HCT116 (cell line): ENCODE data around the gene PML. TPM values are rescaled to one million over a fixed set of nuclear protein-coding genes. Genes with fewer than 3 reads are reported as not detected.

Source experiments
- ATAC-seq: fragments of 200-7000 bp; cut with Tn5 transposase; 2 replicates; pipeline ENCODE4 v1.9.1; 2020; ENCODE audit warnings: mild to moderate bottlenecking, moderate library complexity
- BruUV-seq: library from RNA; stranded (reverse); fragments of 400-500 nt; replicated peaks from 2 replicates; lab custom pipeline; 2021; lab: Mats Ljungman, UMichigan
- CTCF ChIA-PET: fragments of 300-600 bp; sonication (Branson Sonifier 250); formaldehyde crosslinking; loops from one replicate; lab custom pipeline; 2021; ENCODE audit warnings: antibody characterized with exemption; lab: Charles Lee
- POLR2A ChIA-PET: fragments of 300-600, 350-600 bp; sonication (Branson Sonifier 250); formaldehyde crosslinking; loops from one replicate; lab custom pipeline; 2021; ENCODE audit warnings: antibody characterized with exemption; lab: Charles Lee
- RAD21 ChIA-PET, 2 experiments: fragments of 300-600 bp; sonication (Branson Sonifier 250); formaldehyde crosslinking; loops; one replicate each; lab custom pipeline; 2023; ENCODE audit warnings: low total read pairs in 2 of 2; ENCODE audit not compliant: uncharacterized antibody in 2 of 2, unreplicated experiment in 2 of 2, low non-redundant PET in 1 of 2; lab: Charles Lee
- DNase-seq: peaks from one replicate; pipeline ENCODE4 v3.0.0-alpha.2; 2010; ENCODE audit warnings: low read depth, low spot score
- H2AFZ ChIP-seq: fragments of 200-600 bp; shearing (Covaris generic), sonication (generic); 2 replicates; pipeline ENCODE4 v1.6.1; 2017; ENCODE audit warnings: low read depth, mixed run types, mixed read lengths, antibody characterized with exemption, low read length; ENCODE audit not compliant: poor library complexity, severe bottlenecking
- H3K27ac ChIP-seq: 2 replicates; pipeline ENCODE4 v1.5.1; 2012; ENCODE audit warnings: low read depth, low read length
- H3K27me3 ChIP-seq: fragments of 200-600 bp; sonication (generic); 2 replicates; pipeline ENCODE4 v1.6.1; 2016; ENCODE audit warnings: mixed run types, low read length, mixed read lengths; ENCODE audit not compliant: insufficient read depth
- H3K36me3 ChIP-seq, 2 experiments: fragments of 200-500 bp in 1 of 2; fragments of 200-600 bp in 1 of 2; sonication (Bioruptor generic) in 1 of 2; sonication (generic) in 1 of 2; 2 replicates each; pipeline versions ENCODE4 v1.5.1 to v1.6.1; 2014 to 2016; ENCODE audit warnings: low read length in 2 of 2, inconsistent platforms in 1 of 2, mixed read lengths in 1 of 2, mixed run types in 1 of 2; ENCODE audit not compliant: insufficient read depth in 2 of 2, control insufficient read depth in 1 of 2
- H3K4me1 ChIP-seq, 2 experiments: fragments of 200-600 bp in 1 of 2; sonication (generic) in 1 of 2; 2 replicates each; pipeline versions ENCODE4 v1.5.1 to v1.6.1; 2012 to 2017; ENCODE audit warnings: low read length in 2 of 2, inconsistent platforms in 1 of 2, mild to moderate bottlenecking in 1 of 2, mixed read lengths in 1 of 2, mixed run types in 1 of 2, moderate library complexity in 1 of 2; ENCODE audit not compliant: insufficient read depth in 2 of 2, control insufficient read depth in 1 of 2
- H3K4me2 ChIP-seq: fragments of 200-600 bp; sonication (generic); 2 replicates; pipeline ENCODE4 v1.6.1; 2017; ENCODE audit warnings: mixed run types, low read length, mixed read lengths
- H3K4me3 ChIP-seq, 2 experiments: fragments of 200-600 bp in 1 of 2; sonication (generic) in 1 of 2; replicated peaks in 1 of 2; 2 replicates each; pipeline ENCODE4 v1.5.1; 2011 to 2016; ENCODE audit warnings: low read length in 2 of 2, control low read depth in 1 of 2, low read depth in 1 of 2, mild to moderate bottlenecking in 1 of 2, mixed read lengths in 1 of 2, mixed run types in 1 of 2
- H3K79me2 ChIP-seq: fragments of 200-600 bp; sonication (generic); 2 replicates; pipeline ENCODE4 v1.6.1; 2017; ENCODE audit warnings: mild to moderate bottlenecking, mixed run types, low read length, moderate library complexity, mixed read lengths; ENCODE audit not compliant: insufficient read depth
- H3K9ac ChIP-seq: fragments of 200-600 bp; sonication (generic); 2 replicates; pipeline ENCODE4 v1.6.1; 2016; ENCODE audit warnings: low read length, mixed read lengths
- H3K9me2 ChIP-seq: fragments of 200-600 bp; sonication (generic), shearing (Covaris generic); 2 replicates; pipeline ENCODE4 v1.6.1; 2017; ENCODE audit warnings: mixed run types, mild to moderate bottlenecking, moderate library complexity; ENCODE audit not compliant: insufficient read depth
- H3K9me3 ChIP-seq, 2 experiments: fragments of 200-500 bp in 1 of 2; fragments of 200-600 bp in 1 of 2; sonication (Bioruptor generic) in 1 of 2; sonication (generic) in 1 of 2; 2 replicates each; pipeline ENCODE4 v1.6.1; 2014 to 2017; ENCODE audit warnings: low read length in 2 of 2, mixed read lengths in 2 of 2, inconsistent platforms in 1 of 2, low read depth in 1 of 2, mild to moderate bottlenecking in 1 of 2, mixed run types in 1 of 2, moderate library complexity in 1 of 2; ENCODE audit not compliant: control insufficient read depth in 1 of 2, insufficient read depth in 1 of 2
- H4K20me1 ChIP-seq: fragments of 200-600 bp; sonication (generic), shearing (Covaris generic); 2 replicates; pipeline ENCODE4 v1.6.1; 2017; ENCODE audit warnings: mixed run types, mild to moderate bottlenecking, moderate library complexity; ENCODE audit not compliant: insufficient read depth
- ATF3 ChIP-seq: IDR thresholded peaks from 2 replicates; pipeline ENCODE4 v1.6.1; 2012
- CBX3 ChIP-seq: IDR thresholded peaks from 2 replicates; pipeline ENCODE4 v1.6.1; 2012; ENCODE audit warnings: low read depth
- CEBPB ChIP-seq: IDR thresholded peaks from 2 replicates; pipeline ENCODE4 v1.6.1; 2012; ENCODE audit warnings: low read depth
- CTCF ChIP-seq, 3 experiments: fragments of 200-600 bp in 1 of 3; sonication (generic) in 1 of 3; IDR thresholded peaks in 2 of 3; conservative IDR thresholded peaks in 1 of 3; 2 replicates each; pipeline ENCODE4 v1.5.1; 2012 to 2017; ENCODE audit warnings: low read depth in 2 of 3, low read length in 2 of 3, antibody characterized with exemption in 1 of 3, borderline replicate concordance in 1 of 3, control low read depth in 1 of 3, mild to moderate bottlenecking in 1 of 3, mixed read lengths in 1 of 3, mixed run types in 1 of 3, moderate library complexity in 1 of 3; ENCODE audit not compliant: insufficient read depth in 1 of 3
- EGR1 ChIP-seq: IDR thresholded peaks from 2 replicates; pipeline ENCODE4 v1.6.1; 2012; ENCODE audit warnings: low read depth
- ELF1 ChIP-seq: IDR thresholded peaks from 2 replicates; pipeline ENCODE4 v1.6.1; 2012; ENCODE audit warnings: low read depth, borderline replicate concordance
- EZH2 ChIP-seq: fragments of 200-600 bp; sonication (generic); IDR thresholded peaks from 2 replicates; pipeline ENCODE4 v1.6.1; 2017; ENCODE audit warnings: antibody characterized with exemption, mixed run types
- EZH2phosphoT487 ChIP-seq: fragments of 200-600 bp; IDR thresholded peaks from 2 replicates; pipeline ENCODE4 v1.6.1; 2018; ENCODE audit warnings: antibody characterized with exemption, borderline replicate concordance
- FOSL1 ChIP-seq: IDR thresholded peaks from 2 replicates; pipeline ENCODE4 v1.6.1; 2012; ENCODE audit warnings: low read depth
- JUND ChIP-seq: IDR thresholded peaks from 2 replicates; pipeline ENCODE4 v1.6.1; 2012
- MAX ChIP-seq: IDR thresholded peaks from 2 replicates; pipeline ENCODE4 v1.6.1; 2012
- POLR2A ChIP-seq: IDR thresholded peaks from 2 replicates; pipeline ENCODE4 v1.7.0; 2011; ENCODE audit warnings: borderline replicate concordance; ENCODE audit not compliant: insufficient read depth, insufficient read length; ENCODE audit errors: extremely low read depth
- SRF ChIP-seq: IDR thresholded peaks from 2 replicates; pipeline ENCODE4 v1.6.1; 2012; ENCODE audit warnings: low read depth
- ZBTB33 ChIP-seq: IDR thresholded peaks from 2 replicates; pipeline ENCODE4 v1.6.1; 2011; ENCODE audit warnings: mild to moderate bottlenecking, low read length, moderate library complexity; ENCODE audit not compliant: insufficient replicate concordance; ENCODE audit errors: extremely low read depth
- ZFX ChIP-seq: fragments of 450-650 bp; IDR thresholded peaks from 2 replicates; pipeline ENCODE4 v1.6.1; 2017
- ZNF274 ChIP-seq: fragments of 200-500 bp; sonication (Bioruptor generic); IDR thresholded peaks from 2 replicates; pipeline ENCODE4 v1.6.1; 2014; ENCODE audit warnings: mild to moderate bottlenecking, low read depth, low read length, inconsistent platforms
- intact Hi-C: fragments of 100-400 bp; cut with micrococcal nuclease; formaldehyde crosslinking; loops from 2 replicates; pipeline ENCODE4 v1.10.0; 2022
- total RNA-seq: library from RNA; stranded (reverse); gene quantifications from one replicate; pipeline ENCODE4 v1.2.1, GENCODE V29; 2021; ENCODE audit not compliant: unreplicated experiment

Gene PML
- total RNA-seq, 1 experiment from 2014 or later: 28.1 TPM

- Histone ChIP-seq H3K36me3 (no peaks in the 10 kb centered on the region; a peak in 1 of 4 replicates), H4K20me1 (no peaks in the 10 kb centered on the region), H3K4me3 (no peak overlapping the region), H3K27ac (no peak overlapping the region), H3K9me2 (no peaks in the 10 kb centered on the region), H3K4me2 (no peak overlapping the region), H2AFZ (no peak overlapping the region), H3K9me3 (no peaks in the 10 kb centered on the region), H3K4me1 (no peaks in the 10 kb centered on the region), H3K9ac (no peak overlapping the region), H3K79me2 (no peaks in the 10 kb centered on the region), H3K27me3 (no peaks in the 10 kb centered on the region)
- intact Hi-C loops: no loop called here
- ChIA-PET POLR2A (no interaction called here), RAD21 (no interaction called here), CTCF (interaction anchor here (0.8 kb wide), 1 partner anchor 16 kb away, joined by 3 read pairs; no protein-coding TSS in a partner anchor)
- BruUV-seq: no TSS peak
- TF ChIP-seq CTCF (IDR thresholded peaks at IDR 0.05 in 2 of 3, conservative IDR thresholded peaks at IDR 0.05 in 1 of 3; ENCODE audit: borderline replicate concordance in 1 of 3, insufficient read depth in 1 of 3, low read depth in 2 of 3, low read length in 2 of 3) (no peak), SRF (no peak), ZNF274 (no peak), ELF1 (no peak), ZFX (no peak), ZBTB33 (no peak), MAX (no peak), FOSL1 (no peak), CBX3 (no peak), CEBPB (no peak), EZH2 (no peak), EZH2phosphoT487 (no peak), POLR2A (no peak), JUND (no peak), EGR1 (no peak), ATF3 (no peak)
- no peak for ATAC-seq
- DNase-seq: no peak
Measured at GRCh38 chr15:74032606-74033561, 38.4 kb downstream of the PML start.
